ENCODE results near the gene PAXIP1.
"Not testable (repeated sequence)": the region's sequence is repeated elsewhere in the genome, so short reads cannot be mapped to it uniquely, and the experiment has no call there.

Gene PAXIP1

GRCh38 chr7:154946166-154946565 lies 56.8 kb downstream of the PAXIP1 start:
- no peak for TF ChIP-seq CTCF (conservative IDR thresholded peaks at IDR 0.05; ENCODE audit: low read length)
- DNase-seq (ENCODE audit: low read depth): no peak
- H3K4me3 ChIP-seq (ENCODE audit: low read length): no peak overlapping the region

GRCh38 chr7:154943906-154944305 lies 59.0 kb downstream of the PAXIP1 start:
- no peak for DNase-seq (ENCODE audit: low read depth)
- TF ChIP-seq CTCF (conservative IDR thresholded peaks at IDR 0.05; ENCODE audit: low read length): no peak
- no peak overlapping the region for H3K4me3 ChIP-seq (ENCODE audit: low read length)

- DNase-seq (ENCODE audit: low read depth): no peak
- no peak for TF ChIP-seq CTCF (conservative IDR thresholded peaks at IDR 0.05; ENCODE audit: low read length)
- no peak overlapping the region for H3K4me3 ChIP-seq (ENCODE audit: low read length)
Observed at GRCh38 chr7:154942691-154943090, 60.2 kb downstream of the PAXIP1 start.

- no peak for DNase-seq (ENCODE audit: low read depth)
- TF ChIP-seq CTCF (conservative IDR thresholded peaks at IDR 0.05; ENCODE audit: low read length): no peak
- no peak overlapping the region for H3K4me3 ChIP-seq (ENCODE audit: low read length)
Observed at GRCh38 chr7:154937837-154938236, 65.1 kb downstream of the PAXIP1 start.

- not testable (repeated sequence) for DNase-seq (ENCODE audit: low read depth); H3K4me3 ChIP-seq (ENCODE audit: low read length)
Observed at GRCh38 chr7:154934353-154934952, 68.5 kb downstream of the PAXIP1 start.

- TF ChIP-seq CTCF (conservative IDR thresholded peaks at IDR 0.05; ENCODE audit: low read length): no peak
- no peak overlapping the region for H3K4me3 ChIP-seq (ENCODE audit: low read length)
- DNase-seq (ENCODE audit: low read depth): peak; percentile 53
Observed at GRCh38 chr7:154931906-154932305, 71.0 kb downstream of the PAXIP1 start.

- peak overlapping the region; percentile 70 for H3K4me3 ChIP-seq (ENCODE audit: low read length)
- no peak for DNase-seq (ENCODE audit: low read depth)
- TF ChIP-seq CTCF (conservative IDR thresholded peaks at IDR 0.05; ENCODE audit: low read length): no peak
Observed at GRCh38 chr7:154929006-154929726, 73.8 kb downstream of the PAXIP1 start.

Data from AG10803 (cell line).